Skeletal muscle tissue (tissue), 4 donors: ENCODE results near the gene KLRK1. TPM values are rescaled to one million over a fixed set of nuclear protein-coding genes. Genes with fewer than 3 reads are reported as not detected.
"Not testable (repeated sequence)": the region's sequence is repeated elsewhere in the genome, so short reads cannot be mapped to it uniquely, and the experiment has no call there.

Experiments used
- H3K27ac ChIP-seq: one replicate; pipeline ENCODE4 v1.7.0; 2013; ENCODE audit warnings: mild to moderate bottlenecking, low read depth, low read length, inconsistent platforms
- H3K27me3 ChIP-seq, 3 donors: one replicate each; pipeline ENCODE4 v1.7.0; 2013; ENCODE audit warnings: low read length in 3 of 3; ENCODE audit not compliant: control insufficient read depth in 3 of 3, insufficient read depth in 3 of 3
- H3K36me3 ChIP-seq, 3 donors: one replicate each; pipeline ENCODE4 v1.7.0; 2013; ENCODE audit warnings: low read length in 3 of 3; ENCODE audit not compliant: control insufficient read depth in 3 of 3, insufficient read depth in 3 of 3
- H3K4me1 ChIP-seq, 3 donors: one replicate each; pipeline ENCODE4 v1.7.0; 2013; ENCODE audit warnings: low read length in 3 of 3, mild to moderate bottlenecking in 3 of 3; ENCODE audit not compliant: control insufficient read depth in 3 of 3, insufficient read depth in 3 of 3
- H3K4me3 ChIP-seq, 3 donors: one replicate each; pipeline ENCODE4 v1.7.0; 2013; ENCODE audit warnings: low read length in 3 of 3
- H3K9ac ChIP-seq, 3 donors: one replicate each; pipeline ENCODE4 v1.7.0; 2013; ENCODE audit warnings: low read length in 3 of 3, mild to moderate bottlenecking in 3 of 3, moderate library complexity in 2 of 3, low read depth in 1 of 3
- H3K9me3 ChIP-seq, 3 donors: one replicate each; pipeline ENCODE4 v1.7.0; 2013; ENCODE audit warnings: low read length in 3 of 3; ENCODE audit not compliant: control insufficient read depth in 3 of 3
- total RNA-seq: library from RNA; depleted of rRNA; stranded (reverse); fragments of >200 nt; gene quantifications from one replicate; pipeline ENCODE4 v1.2.3, GENCODE V29; 2014
- donor health status: Osteomylitis.

KLRK1 gene
- total RNA-seq, 1 donor from 2014 or later, result 0.52 TPM

DNA sequence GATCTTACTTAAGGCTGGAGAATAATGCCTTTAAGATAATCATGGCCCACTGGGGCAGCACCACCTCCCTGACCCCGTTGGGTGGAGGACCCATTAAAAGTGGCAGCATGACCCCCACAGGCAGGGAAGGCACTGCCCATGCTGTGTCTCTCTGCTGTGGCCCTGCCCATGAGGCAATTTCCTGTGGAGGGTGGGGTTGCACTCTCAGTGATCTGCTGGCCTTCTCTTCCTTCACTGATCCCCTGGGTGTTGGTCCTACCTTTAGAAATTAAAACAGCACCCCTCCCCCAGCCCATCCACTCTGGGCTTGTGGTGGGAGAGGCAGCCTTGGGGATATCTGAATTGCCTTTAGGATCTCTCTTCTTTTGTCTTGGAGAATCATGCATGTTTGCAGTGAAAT lies 17.3 kb downstream of the KLRK1 start:
- Histone ChIP-seq H3K9ac (no peak overlapping the region), H3K27me3 (no peaks in the 10 kb centered on the region), H3K4me1 (peaks cover 0 to 2% (median 0%) of the 10 kb centered on the region in 3 donors), H3K9me3 (no peaks in the 10 kb centered on the region), H3K4me3 (no peak overlapping the region), H3K27ac (no peak overlapping the region), H3K36me3 (no peaks in the 10 kb centered on the region)

DNA sequence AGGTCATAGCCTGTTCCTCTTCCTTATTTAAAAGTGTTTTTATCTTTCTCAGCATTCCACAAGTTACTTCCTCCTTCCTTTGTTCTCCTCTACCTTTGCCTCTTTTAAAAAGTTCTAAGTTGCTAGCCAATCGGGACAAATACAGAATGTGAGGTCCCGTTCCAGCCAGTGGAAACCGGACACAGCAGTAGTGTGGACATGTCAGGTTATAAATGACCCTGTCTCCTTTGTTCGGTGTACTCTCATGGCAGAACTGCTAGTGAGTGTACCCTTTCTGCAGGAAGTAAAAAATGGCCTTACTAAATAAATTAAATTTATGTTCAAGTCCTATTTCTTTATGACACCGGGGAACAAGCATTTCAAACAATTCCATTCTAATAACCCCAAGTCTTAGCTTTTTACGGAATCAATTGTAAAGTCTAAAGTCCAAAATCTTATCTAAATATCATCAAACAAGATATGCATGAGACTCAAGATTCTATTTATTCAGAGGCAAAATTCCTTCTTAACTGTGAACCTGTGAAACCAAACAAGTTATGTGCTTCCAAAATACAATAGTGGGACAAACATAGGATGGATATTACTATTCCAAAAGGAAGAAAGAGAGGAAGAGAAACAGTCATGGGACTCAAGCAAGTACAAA lies 17.8 kb downstream of the KLRK1 start:
- not testable (repeated sequence) for H3K4me3 ChIP-seq, H3K27ac ChIP-seq, H3K27me3 ChIP-seq, H3K4me1 ChIP-seq, H3K9me3 ChIP-seq, H3K9ac ChIP-seq, H3K36me3 ChIP-seq

DNA sequence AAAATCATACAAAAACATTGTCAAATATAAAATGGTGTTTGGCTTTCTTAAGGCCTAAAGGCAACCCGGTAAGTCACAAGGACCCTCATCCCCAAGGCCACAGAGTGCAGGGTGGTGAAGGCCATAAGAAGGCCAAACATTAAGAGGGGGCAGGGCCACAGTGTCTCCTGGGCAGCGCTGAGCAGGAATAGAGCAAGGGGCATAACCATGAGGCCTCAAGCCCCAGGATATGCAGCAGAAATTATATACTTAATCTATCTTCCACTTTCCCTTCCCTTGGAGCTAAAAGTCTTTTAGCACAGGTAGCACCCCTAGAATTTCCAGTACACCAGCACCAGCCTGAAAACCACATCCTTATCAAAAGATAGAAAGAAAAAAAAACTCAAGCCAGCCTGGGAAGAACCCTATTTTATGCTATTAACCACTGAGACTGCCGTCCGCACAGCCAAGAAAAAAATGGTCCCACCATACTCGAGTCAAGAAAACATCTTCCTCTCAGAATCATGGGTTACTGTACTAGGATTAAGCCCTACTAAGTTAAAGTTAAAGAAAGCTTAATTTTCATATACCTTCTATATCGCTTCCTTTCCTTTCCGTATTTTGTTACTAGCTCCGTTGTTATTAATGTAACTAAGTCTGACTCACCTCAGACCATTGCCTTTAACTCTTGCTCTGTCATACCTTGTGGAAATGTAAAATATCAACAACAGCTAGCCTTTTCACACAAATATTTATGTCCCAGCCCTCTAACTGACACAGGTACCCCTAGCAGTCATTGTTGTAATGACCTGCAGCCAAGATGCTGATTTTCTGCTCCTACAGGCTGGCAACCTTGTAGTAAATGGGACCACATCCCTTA lies 20.1 kb downstream of the KLRK1 start:
- no peak overlapping the region for H3K27ac ChIP-seq
- no peaks in the 10 kb centered on the region for H3K27me3 ChIP-seq
- H3K4me1 ChIP-seq, result peaks cover 10 to 15% (median 10%) of the 10 kb centered on the region in 3 donors
- no peaks in the 10 kb centered on the region for H3K9me3 ChIP-seq
- no peaks in the 10 kb centered on the region for H3K36me3 ChIP-seq
- H3K4me3 ChIP-seq, result no peak overlapping the region
- no peak overlapping the region for H3K9ac ChIP-seq

DNA sequence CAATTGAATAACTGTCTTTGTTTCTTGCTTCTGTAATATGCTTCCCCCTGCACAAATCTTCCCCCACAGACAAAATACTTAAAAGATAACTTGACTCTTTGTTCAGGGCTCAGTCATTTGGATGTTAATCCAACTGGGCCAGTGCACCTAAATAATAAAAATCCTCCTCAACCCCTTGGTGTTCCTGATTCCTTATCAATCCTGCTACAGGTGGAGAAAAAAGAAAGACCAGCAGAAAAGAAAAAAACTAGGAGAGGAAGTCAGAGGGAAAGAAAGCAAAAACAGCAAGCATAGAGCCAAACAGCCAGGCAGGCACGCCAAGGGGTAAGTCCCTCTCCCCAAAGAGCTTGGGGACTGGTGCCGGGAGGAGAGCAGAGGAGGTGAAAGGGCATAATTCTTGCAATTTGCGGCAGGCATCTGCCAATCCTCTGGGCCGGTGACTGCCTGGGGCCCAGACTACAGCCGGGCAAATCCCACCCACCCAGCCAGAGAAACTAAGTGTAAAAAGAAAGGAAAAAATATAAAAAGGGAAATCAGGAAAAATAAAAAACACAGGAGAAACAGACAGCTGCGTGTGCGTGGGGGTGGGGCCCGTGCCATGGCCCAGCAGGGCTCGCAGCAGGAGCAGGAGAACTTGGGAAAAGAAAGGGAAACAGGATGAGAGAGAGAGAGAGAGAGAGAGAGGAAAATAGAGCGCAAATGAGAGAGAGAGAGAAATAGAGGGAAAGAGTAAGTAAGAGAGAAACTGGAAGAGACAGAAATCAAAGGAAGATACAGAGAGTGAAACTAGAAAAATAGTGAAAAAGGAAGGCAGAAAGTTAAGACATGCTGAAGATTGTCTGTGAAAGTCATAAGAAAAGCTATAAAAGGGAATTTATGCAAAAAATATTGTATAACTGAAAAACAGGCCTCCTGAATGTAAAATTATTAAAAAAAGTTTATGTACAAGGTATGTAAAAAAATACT lies 21.4 kb downstream of the KLRK1 start:
- no peaks in the 10 kb centered on the region for H3K27me3 ChIP-seq
- peak overlapping the region in 1 of 3 donors; percentile 64 for H3K9ac ChIP-seq
- H3K4me1 ChIP-seq, result peaks cover 18 to 27% (median 20%) of the 10 kb centered on the region in 3 donors
- no peak overlapping the region for H3K4me3 ChIP-seq
- H3K36me3 ChIP-seq, result no peaks in the 10 kb centered on the region
- no peaks in the 10 kb centered on the region for H3K9me3 ChIP-seq
- peak overlapping the region; percentile 23 for H3K27ac ChIP-seq

DNA sequence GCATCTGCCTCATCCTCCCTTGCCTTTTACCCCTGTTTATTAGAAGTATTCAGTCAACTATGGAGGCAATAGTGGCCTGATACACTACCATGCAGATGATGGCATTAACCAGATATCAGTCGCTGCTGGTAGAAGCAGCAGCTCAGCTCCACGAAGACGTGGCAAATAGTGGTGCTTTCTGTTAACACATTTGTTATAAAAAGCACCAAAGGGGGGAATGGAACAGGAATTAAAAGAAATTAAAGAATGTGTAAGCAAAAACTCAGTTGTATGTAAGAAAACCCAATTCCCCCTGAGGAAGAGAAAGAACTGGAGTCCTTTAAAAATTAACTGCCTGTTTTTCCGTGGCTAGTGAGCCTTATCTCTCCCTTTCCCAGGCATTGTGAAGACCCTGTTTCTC lies 22.1 kb downstream of the KLRK1 start:
- H3K36me3 ChIP-seq, H3K9me3 ChIP-seq, H3K9ac ChIP-seq, H3K27ac ChIP-seq, H3K4me3 ChIP-seq, H3K27me3 ChIP-seq: not testable (repeated sequence)
- H3K4me1 ChIP-seq, result peaks cover 23 to 34% (median 23%) of the 10 kb centered on the region in 3 donors

DNA sequence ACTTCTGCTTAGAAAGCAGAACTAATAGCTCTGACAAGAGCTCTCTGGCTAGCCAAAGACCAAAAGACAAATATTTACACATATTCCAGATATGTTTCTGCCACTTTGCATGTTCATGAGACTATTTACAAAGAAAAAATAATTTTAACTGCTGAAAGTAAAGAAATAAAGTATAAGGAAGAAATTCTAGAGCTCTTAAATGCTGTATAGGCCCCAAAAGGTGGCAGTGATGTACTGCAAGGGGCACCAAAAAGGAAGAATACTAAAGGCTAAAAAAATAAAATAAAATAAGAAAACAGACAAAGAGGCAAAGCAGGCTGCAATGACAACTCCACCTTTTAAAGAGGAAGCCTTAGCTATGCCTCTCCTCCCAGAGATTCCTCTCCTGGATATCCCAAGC lies 23.0 kb downstream of the KLRK1 start:
- Histone ChIP-seq H3K36me3 (no peaks in the 10 kb centered on the region), H3K4me1 (peaks cover 23 to 34% (median 23%) of the 10 kb centered on the region in 3 donors), H3K4me3 (no peak overlapping the region), H3K27me3 (no peaks in the 10 kb centered on the region), H3K9ac (no peak overlapping the region), H3K27ac (peak overlapping the region; percentile 88), H3K9me3 (no peaks in the 10 kb centered on the region)

DNA sequence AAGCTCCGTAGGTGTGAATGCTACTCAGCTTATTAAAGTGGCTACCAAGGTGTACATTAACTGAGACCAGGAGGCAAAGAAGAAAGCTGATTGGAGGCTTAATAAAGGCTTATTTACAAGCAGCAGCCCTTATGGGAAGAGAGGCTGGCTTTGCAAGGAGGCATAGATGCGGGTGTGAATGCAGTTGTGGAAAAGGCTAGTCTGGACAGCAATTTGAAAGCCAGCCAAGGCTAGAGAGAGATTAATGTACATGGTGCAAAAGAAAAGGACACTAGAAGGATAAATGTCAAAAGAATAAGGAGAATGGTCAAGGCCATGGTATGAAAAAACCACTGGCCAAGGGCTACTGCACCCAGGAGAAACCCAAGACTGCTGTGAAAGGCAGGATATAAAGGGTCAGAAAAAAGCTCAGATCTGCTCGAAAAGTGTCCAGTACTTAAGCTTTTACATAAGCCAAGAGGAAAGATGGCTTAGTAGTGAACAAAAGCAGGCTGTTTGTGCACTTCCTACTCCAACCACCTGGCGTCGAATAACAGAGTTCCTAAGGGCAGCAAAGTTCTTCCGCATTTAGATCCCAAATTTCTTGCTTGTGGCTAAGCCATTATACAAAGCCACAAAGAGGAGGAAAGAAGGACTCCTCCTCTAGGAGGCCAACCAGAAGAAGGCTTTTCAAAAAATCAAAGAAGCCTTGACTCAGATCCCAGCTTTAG lies 24.0 kb downstream of the KLRK1 start:
- H3K36me3 ChIP-seq, result no peaks in the 10 kb centered on the region
- H3K27ac ChIP-seq, result peak overlapping the region; percentile 88
- peaks cover 23 to 34% (median 26%) of the 10 kb centered on the region in 3 donors for H3K4me1 ChIP-seq
- peak overlapping the region; percentile 89 to 94 (median 94) for H3K4me3 ChIP-seq
- no peaks in the 10 kb centered on the region for H3K27me3 ChIP-seq
- peak overlapping the region; percentile 87 to 92 (median 88) for H3K9ac ChIP-seq
- no peaks in the 10 kb centered on the region for H3K9me3 ChIP-seq

DNA sequence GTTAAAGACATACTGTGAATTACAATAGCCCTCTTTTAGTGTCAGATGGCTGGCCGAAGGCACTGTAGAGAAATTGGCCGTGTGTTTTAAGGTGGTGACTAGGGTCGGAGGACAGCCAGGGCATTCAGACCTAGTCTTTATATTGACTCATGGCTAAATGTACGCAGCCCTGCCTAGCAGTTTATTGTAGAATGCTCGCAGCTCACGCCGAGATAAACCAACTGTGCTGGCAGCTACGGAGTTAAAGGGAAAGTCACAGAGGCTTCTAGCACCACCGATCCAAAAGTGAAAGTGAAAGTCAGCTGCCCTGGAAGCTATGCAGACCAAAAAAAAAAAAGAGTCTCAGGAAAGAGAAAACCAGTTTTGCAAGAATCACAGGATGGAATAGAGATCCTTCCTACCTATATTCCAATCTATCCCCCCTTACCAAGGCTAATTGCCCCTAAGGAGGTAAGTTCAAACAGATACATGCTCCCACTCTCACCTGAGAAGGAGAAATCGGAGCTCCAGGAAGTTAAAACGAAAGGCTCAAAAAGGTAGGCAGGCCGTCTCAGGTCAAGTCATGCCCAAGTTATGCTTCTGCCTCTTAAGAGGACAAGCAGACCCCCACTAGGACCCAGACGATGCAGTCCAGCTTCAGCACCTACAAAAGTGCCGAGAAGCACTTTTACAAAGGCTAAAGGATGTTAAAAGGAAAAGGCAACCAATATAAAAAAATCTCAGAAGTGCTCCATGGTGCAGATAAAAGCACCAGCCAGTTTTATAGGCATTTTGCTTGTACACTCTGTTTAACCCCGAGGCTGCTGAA lies 24.8 kb downstream of the KLRK1 start:
- Histone ChIP-seq H3K27ac (peak overlapping the region; percentile 88), H3K9me3 (no peaks in the 10 kb centered on the region), H3K9ac (peak overlapping the region; percentile 87 to 92 (median 88)), H3K4me3 (peak overlapping the region; percentile 89 to 94 (median 94)), H3K4me1 (peaks cover 23 to 34% (median 26%) of the 10 kb centered on the region in 3 donors), H3K36me3 (no peaks in the 10 kb centered on the region), H3K27me3 (no peaks in the 10 kb centered on the region)
